GM21723 (cell line): Measurements from ENCODE around the gene ROBO4.

Experiments used
- ATAC-seq: cut with Tn5 transposase; IDR thresholded peaks from one replicate; pipeline ENCODE4 v1.9.1; 2021; ENCODE audit warnings: mild to moderate bottlenecking, moderate library complexity; ENCODE audit not compliant: unreplicated experiment

The ROBO4 gene

DNA sequence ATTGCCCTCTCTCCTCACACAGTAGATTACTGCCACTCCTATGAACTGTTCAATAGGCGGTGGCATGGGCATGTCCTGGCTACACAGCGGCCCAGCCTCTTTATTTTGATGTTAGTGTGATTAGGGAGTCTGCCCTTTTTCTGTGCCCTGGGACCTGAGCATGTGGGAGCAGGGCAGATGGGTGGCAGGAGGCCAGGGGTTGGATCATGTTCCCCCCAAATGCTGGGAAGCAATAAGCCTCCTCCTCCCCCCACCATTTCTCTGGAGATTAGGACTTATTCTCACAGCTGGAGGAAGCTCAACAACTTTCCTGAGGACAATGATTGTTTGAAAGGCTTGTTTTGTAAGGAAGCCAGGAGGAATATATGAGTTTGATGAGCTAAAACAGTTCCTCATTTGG is 22.2 kb upstream of the ROBO4 start:
- no peak for ATAC-seq

- ATAC-seq, result no peak
These were observed 21.3 kb upstream of the ROBO4 start, which contains the start of gene HEPN1 for GRCh38 chr11:124918950-124919349. Gene HEPN1 (plus strand): TSS chr11:124919250.

DNA sequence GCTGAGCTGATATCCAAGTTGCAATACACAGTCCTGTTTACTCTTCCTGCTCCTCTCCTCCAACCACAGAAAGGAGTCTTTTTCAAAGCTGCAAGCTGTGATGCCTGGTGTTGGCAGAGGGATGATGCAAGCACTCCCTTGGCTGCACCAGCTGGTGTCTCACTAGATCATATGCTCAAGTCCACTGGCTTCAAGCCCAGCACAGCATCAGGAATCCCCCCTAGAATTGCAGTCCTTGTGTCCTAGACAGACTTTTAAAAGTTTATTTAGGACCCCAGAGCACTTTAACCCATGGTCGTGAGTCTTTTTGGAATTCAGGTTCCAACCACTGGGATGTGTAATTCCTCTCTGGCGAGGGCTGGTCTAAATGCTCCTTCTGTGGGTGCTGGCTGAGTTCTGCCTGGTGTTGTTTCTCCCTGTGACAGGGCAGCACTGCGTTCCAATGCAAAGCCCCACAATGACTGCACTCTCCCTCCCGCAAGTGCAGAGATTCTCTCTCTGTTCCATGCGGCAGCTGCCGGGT is 19.5 kb upstream of the ROBO4 start:
- no peak for ATAC-seq

- no peak for ATAC-seq
These were observed 18.7 kb upstream of the ROBO4 start for GRCh38 chr11:124916370-124916710.

DNA sequence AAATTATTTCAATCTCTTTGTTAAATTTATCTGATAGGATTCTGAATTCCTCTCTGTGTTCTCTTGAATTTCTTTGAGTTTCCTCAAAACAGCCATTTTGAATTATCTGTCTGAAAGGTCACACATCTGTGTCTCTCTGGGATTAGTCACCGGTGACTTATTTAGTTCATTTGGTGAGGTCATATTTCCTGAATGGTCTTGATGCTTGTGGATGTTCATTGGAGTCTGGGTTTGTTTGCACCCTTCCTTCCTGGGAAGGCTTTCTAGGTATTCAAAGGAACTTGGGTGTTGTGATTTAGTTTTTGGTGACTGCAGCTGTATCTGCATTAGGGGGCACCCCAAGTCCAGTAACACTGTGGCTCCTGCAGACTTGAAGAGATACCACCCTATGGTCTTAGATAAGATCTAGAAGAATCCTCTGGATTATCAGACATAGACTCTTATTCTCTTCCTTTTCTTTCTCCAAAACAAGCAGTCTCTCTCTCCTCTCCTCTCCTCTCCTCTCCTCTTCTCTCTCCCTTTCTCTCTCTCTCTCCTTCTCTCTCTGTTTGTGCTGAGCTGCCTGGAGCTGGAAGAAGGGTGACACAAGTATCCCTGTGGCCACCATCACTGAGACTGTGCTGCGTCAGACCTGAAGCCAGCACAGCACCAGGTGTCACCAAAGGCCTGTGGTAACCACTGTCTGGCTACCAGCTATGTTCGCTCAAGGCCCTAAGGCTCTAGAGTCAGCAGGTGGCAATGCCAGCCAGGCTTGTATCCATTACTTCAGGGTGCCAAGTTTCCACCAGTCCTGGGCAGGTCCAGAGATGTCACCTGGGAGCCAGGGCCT is 18.1 kb upstream of the ROBO4 start:
- ATAC-seq, result no peak

DNA sequence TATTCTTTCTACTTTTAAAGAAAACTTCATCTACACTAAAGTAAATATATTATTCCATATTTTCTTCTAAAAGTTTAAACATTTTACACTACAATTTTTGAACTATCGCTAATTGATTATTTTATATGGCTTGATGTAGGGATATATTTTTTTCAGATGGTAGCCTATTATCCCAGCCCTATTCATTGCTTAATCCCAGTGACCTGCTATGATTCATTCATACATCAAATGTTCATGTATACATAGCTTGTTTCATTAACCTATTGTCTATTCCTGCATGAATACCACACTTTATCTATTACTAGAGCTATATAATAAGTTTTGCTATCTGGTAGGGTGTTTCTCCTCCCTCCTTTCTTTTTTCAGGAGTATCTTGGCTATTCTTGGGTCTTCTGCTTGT is 5.0 kb upstream of the ROBO4 start:
- ATAC-seq, result no peak

- no peak for ATAC-seq
These were observed 2.8 kb upstream of the ROBO4 start for GRCh38 chr11:124900464-124900863.

DNA sequence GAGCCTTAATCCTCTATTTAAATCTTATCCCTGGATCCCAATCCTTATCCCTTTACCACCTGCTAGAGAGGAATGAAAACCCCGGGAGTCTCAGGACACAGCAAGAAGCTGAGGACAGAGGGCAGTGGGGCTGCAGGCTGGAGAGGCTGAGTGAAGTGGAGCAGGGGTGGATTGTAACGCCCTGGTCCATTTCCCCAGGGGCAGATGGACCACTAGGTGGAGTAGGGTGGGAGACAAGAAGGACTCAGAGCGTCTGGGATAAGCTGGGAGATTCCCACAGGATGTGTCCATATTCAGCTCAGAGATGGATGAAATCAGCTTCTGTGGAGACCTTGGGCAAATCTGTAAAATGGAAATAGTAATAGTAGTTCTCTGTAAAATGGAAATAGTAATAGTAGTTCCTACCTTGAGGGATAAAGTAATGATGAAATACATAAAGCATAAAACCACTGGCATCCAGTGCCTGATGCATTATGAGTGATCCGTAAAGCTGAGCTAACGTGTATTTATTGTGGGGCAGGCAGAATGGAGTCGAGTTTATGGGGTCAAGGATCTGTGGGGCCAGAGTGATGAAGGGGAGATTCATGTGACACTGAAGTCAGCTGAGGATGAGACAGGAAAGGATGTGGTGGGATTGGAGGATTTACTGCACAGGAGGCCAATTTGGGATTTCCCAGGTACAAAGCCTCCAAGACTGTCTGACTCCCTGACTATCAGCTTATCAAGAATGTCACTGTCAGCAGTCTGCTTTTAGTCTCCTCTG is 1.9 kb upstream of the ROBO4 start:
- ATAC-seq, result no peak

DNA sequence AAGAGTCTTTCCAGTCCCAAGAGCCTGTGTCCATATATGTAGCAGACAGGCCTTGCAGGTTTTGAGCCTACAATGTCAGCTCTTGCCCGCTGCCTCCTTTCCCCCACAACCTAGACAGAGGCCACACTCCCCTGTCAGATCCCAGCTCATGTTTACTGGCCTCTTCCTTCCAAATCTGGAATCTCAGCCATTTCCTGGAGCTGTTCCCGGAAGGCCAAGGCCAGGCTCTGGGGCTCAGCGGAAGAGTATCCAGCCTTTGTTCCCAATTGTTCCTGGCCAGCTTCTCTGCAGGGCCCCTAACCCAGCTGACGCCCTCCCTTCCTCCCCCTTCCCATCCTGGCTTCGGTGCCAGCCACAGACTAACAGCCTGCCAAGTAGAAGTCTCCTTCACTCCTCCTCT is 1.0 kb upstream of the ROBO4 start:
- no peak for ATAC-seq

DNA sequence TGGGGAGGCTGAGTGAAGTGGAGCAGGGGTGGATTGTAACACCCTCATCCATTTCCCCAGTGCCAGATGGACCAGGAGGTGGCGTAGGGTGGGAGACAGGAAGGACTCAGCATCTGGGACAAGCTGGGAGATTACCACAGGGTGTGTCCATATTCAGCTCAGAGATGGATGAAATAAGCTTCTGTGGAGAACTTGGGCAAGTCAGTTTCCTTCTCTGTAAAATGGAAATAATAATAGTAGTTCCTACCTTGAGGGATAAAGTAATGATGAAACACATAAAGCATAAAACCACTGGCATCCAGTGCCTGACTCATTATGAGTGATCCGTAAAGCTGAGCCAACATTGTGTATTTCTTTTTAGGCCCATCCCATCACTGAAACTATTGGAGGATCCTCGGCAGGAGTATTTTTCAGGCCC is 607 bp upstream of the ROBO4 start:
- no peak for ATAC-seq

DNA sequence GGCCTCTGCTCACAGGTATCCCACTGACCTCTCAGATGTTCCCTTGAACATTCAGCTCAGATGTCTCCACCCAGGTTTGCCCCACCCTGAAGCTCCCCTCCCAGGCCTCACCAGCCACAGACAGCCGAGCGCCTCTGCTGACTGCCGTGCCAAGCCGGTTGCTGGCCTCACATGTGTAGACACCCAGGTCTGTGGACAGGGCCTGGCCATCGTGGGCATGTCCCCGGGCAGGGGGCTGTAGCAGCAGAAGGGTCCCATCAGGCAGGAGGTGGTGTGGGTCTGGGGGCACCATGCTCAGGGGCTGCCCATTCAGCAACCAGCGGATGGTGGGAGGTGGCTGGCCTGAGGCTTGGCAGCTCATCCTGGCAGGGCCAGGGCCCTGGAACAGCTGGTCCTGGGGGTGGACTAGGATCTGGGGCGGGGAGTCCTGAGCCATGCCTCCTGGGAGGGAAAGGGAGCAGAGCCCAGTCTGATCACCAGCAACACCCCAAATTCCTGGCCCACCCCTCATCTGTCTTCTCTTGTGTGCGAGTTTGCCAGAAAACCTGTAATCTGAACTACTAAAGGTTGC is 759 bp downstream of the ROBO4 start:
- ATAC-seq, result no peak

- ATAC-seq, result no peak
These were observed 1.5 kb downstream of the ROBO4 start for GRCh38 chr11:124896071-124896750.

DNA sequence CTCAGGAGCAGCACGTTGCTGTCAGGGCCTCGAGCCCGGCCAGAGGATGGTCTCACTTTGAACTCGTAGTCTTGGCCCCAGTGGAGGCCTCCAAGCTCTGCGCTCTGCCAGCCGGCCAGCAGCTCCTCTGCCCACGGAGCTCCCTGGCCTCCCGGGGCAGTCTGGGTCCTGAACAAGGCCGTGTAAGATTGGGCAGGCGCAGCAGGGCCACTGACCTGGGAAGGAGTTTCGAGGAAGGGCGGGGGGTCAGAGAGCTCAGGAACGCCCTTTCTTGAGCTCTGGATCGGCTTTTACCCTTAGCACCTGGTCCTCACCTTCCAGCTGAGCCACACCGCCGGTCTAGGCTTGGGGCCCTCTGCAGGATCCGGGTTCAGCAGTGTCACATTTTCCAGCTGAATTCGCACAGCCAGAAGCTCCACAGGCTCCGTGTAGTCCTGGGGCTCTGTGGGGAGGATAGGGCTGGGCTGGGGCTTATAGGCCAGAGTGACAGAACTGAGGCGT is 2.1 kb downstream of the ROBO4 start:
- no peak for ATAC-seq

DNA sequence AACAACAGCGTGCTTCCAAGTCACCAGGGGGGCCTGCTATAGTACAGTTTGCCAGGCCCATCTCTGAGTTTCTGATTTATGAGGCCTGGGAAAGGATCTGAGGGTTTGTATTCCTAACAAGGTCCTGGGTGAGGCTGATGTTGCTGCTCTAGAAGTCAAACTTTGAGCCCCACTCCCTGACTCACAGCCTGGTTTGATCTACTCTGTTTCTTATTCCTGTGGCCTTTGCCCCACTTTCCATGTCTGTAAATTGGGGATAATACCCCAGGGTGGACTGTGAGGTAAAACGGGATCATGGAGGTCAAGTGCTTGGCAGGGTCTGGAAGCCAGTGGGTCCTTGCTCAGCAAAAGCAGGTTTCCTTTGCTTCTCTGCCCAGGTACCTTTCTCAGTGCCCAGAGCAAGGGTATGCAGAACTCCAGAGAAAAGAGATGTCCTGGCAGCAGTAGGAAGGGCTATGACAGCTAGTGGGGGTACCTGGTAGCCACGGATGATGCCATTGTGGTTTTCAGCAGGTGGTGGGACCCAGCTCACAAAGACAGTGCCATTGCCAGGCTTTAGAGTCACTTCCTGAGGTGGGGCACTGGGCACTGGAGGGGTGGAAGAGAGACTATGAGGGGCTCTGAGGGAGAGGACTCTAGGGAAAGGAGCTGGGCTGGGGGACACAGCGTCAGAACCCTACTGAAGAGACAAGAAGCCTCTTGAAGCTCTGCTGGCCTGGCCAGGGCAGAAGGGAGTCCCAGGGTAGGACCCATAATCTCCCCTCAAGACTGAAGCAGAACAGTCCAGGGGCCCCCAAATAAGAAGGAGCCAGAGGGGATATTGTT is 2.8 kb downstream of the ROBO4 start:
- ATAC-seq, result no peak

- ATAC-seq, result no peak
These were observed 3.8 kb downstream of the ROBO4 start for GRCh38 chr11:124893781-124894401.

- no peak for ATAC-seq
These were observed 4.8 kb downstream of the ROBO4 start for GRCh38 chr11:124892750-124893454.

DNA sequence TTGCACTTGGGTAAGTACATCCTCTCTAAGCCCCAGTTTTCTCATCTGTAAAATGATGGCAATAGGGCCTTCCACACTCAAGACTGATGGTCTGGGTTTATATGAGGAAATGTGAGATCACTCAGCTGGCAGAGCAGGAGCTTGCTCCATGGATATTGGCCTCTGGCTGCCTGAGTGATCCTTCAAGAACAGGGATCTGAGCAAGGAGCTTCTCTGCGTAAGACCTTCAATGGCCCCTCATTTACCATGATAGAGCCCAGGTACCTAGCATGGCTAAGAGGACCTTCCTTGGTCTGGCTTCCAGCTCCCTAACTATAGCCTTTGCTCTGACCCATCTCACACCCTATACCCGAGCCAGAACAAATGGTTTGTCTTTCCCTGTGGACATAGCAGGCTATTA is 5.5 kb downstream of the ROBO4 start:
- no peak for ATAC-seq

- no peak for ATAC-seq
These were observed 6.2 kb downstream of the ROBO4 start for GRCh38 chr11:124891373-124891861.
